Measurements from ENCODE around the gene CBARP.

- TF ChIP-seq MCM7 (IDR thresholded peaks at IDR 0.05) (no peak), ZZZ3 (IDR thresholded peaks at IDR 0.05) (no peak), RAD21 (CRISPR knock-in tag; conservative IDR thresholded peaks at IDR 0.05 in 1 of 2, IDR thresholded peaks at IDR 0.05 in 1 of 2) (no peak), JUNB (CRISPR knock-in tag; conservative IDR thresholded peaks at IDR 0.05) (no peak), USF2 (CRISPR knock-in tag; IDR thresholded peaks at IDR 0.05) (no peak), ELF1 (tag; IDR thresholded peaks at IDR 0.05) (no peak), POLR2A (conservative IDR thresholded peaks at IDR 0.05) (no peak), CEBPZ (IDR thresholded peaks at IDR 0.05; ENCODE audit: borderline replicate concordance, low read depth, low read length) (no peak), TOE1 (IDR thresholded peaks at IDR 0.05; ENCODE audit: borderline replicate concordance) (no peak), TOE1 (CRISPR knock-in tag; IDR thresholded peaks at IDR 0.05; ENCODE audit: borderline replicate concordance, low read depth) (no peak)
- TF ChIP-seq, protein P1, sequence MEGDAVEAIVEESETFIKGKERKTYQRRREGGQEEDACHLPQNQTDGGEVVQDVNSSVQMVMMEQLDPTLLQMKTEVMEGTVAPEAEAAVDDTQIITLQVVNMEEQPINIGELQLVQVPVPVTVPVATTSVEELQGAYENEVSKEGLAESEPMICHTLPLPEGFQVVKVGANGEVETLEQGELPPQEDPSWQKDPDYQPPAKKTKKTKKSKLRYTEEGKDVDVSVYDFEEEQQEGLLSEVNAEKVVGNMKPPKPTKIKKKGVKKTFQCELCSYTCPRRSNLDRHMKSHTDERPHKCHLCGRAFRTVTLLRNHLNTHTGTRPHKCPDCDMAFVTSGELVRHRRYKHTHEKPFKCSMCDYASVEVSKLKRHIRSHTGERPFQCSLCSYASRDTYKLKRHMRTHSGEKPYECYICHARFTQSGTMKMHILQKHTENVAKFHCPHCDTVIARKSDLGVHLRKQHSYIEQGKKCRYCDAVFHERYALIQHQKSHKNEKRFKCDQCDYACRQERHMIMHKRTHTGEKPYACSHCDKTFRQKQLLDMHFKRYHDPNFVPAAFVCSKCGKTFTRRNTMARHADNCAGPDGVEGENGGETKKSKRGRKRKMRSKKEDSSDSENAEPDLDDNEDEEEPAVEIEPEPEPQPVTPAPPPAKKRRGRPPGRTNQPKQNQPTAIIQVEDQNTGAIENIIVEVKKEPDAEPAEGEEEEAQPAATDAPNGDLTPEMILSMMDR (IDR thresholded peaks at IDR 0.05 in 2 of 3, conservative IDR thresholded peaks at IDR 0.05 in 1 of 3; ENCODE audit: insufficient read depth in 2 of 3, low read depth in 1 of 3, low read length in 3 of 3): no peak
- TF ChIP-seq, protein P2, sequence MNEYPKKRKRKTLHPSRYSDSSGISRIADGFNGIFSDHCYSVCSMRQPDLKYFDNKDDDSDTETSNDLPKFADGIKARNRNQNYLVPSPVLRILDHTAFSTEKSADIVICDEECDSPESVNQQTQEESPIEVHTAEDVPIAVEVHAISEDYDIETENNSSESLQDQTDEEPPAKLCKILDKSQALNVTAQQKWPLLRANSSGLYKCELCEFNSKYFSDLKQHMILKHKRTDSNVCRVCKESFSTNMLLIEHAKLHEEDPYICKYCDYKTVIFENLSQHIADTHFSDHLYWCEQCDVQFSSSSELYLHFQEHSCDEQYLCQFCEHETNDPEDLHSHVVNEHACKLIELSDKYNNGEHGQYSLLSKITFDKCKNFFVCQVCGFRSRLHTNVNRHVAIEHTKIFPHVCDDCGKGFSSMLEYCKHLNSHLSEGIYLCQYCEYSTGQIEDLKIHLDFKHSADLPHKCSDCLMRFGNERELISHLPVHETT (CRISPR knock-in tag; conservative IDR thresholded peaks at IDR 0.05 in 1 of 2, IDR thresholded peaks at IDR 0.05 in 1 of 2): no peak
Measured at GRCh38 chr19:1229056-1229923, 8.5 kb downstream of the CBARP start.

All from K562 (cell line).